ENCODE results near the gene RPE65.

- TF ChIP-seq POLR2A (IDR thresholded peaks at IDR 0.05) (no peak), CTCF (IDR thresholded peaks at IDR 0.05) (no peak)
Measured at GRCh38 chr1:68456202-68456601, 6.4 kb upstream of the RPE65 start.
